Measurements from ENCODE around the gene GCLC.
"Not testable (repeated sequence)": the region's sequence is repeated elsewhere in the genome, so short reads cannot be mapped to it uniquely, and the experiment has no call there.

GCLC gene

GRCh38 chr6:53492860-53493634 is 51.9 kb downstream of the GCLC start:
- DNase-seq (ENCODE audit: low read depth) = no peak

DNA sequence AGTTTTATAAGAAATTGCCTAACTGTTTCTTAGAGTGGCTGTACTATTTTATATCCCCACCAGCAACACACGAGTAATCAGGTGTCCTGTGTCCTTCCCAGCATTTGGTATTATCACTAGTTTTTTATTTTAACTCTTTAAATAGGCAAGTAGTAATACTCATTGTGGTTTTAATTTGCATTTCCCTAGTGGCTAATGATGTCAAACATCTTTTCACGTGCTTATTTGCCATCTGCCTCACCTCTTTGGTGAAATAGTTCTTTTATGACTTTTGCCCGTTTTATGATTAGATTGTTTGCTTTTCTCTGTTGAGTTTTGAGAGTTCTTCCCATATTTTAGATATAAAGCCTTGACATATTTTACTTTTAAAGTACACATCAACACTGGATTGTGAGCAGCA is 57.8 kb downstream of the GCLC start:
- DNase-seq (ENCODE audit: low read depth) = no peak

GRCh38 chr6:53486679-53487078 is 58.2 kb downstream of the GCLC start:
- no peak for DNase-seq (ENCODE audit: low read depth)

DNA sequence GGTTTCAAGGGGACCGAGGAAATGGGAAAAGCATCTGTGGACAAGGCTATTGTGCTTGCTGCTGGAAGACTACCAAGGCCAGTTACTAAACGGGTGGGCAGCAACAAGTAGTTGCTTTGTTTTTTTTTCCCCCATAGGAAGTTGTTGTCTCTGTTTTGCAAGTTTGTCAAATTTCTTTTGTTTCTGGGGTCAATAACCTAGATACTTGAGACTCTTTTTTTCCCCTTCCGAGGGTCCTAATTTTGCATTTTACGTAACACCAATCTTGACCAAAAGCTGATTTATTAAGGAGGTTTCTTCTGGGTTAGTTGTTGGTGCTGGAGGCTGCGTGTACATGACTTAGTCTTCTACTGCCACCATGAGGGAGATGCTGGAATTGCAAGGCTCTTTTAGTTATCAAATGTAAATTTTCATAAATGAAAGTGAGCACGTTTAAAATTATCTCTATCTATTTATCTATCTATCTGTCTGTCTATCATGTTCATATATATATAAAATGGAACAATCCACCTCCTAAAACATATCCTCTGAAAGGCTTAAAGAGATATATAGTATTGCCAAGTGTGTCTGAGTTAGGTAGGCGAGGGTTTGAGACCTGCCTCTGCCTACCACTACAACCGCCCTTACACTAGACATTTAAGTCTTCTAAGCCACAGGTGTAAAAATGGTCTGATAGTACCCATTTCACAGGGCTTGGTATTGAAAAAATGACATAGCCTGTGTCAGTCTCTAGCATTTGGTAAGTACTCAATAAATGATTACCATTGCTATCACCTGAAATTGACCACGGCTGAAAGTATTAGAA is 60.2 kb downstream of the GCLC start:
- DNase-seq (ENCODE audit: low read depth) = peak; percentile 54

DNA sequence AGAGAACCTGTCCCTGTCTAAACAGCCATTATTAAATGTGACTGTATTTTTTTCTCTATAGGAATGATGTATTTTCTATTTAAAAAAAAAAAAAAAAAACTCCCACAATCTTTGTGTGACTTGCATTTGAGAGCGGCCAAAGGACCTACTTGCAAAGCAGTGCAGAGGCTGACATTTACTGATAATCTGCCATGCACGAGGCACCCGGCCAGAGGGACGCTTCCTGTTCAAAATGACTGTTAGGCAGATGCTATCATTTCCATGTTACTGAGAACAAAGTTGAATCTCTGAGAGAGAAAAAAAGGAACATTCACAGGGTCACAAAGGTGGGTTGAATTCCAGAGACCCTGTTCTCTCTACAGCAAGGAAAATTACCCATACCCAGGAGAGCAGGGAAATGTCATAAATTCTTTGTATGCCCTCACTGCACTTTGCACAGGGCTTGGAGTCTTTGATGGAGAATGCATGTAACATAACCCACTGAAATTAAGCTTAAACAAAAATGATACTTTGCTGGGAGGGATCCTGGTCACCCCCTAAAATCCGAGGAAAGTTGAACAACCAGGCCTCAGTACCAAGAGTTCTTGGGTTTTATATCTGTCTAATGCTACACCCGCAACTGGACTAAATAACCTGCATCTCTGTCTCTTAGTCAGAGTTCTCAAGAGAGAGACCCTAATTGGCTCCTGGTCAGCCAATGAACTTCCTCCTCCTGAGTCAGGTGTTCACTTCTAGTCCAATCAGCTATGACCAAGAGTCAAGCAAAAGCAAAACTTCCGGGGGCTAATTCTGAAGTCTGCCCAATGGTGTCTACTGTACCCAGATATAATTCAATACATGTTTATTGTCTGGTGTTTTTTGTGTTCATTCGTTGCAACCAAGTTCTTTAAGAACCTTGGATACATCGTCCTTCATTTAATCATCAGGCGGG is 61.2 kb downstream of the GCLC start:
- DNase-seq (ENCODE audit: low read depth) = no peak

- DNase-seq (ENCODE audit: low read depth) = no peak
Measured at GRCh38 chr6:53481323-53481722, 63.6 kb downstream of the GCLC start.

- DNase-seq (ENCODE audit: low read depth) = not testable (repeated sequence)
Measured at GRCh38 chr6:53480774-53481173, 64.1 kb downstream of the GCLC start.

DNA sequence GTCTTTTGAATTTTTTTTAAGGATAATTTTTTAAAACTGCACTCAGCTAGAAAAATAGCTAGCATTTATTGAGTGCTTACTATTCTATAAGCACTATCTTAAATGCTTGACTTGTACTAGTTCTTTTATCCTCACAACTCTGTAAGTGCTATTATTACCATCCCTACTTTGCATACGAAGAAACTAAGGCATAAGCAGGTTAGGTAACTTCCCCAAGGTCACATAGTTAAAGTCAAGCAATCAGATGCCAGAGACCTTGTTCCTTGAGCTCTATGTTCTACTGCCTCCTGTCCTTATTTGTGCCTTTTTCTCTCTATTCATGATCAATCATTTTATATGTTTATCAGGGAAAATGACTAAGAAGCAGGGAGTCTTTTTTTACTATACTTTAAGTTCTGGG is 65.0 kb downstream of the GCLC start:
- no peak for DNase-seq (ENCODE audit: low read depth)

- DNase-seq (ENCODE audit: low read depth) = no peak
Measured at GRCh38 chr6:53476964-53477363, 67.9 kb downstream of the GCLC start.

- no peak for DNase-seq (ENCODE audit: low read depth)
Measured at GRCh38 chr6:53474010-53474409, 70.9 kb downstream of the GCLC start.

DNA sequence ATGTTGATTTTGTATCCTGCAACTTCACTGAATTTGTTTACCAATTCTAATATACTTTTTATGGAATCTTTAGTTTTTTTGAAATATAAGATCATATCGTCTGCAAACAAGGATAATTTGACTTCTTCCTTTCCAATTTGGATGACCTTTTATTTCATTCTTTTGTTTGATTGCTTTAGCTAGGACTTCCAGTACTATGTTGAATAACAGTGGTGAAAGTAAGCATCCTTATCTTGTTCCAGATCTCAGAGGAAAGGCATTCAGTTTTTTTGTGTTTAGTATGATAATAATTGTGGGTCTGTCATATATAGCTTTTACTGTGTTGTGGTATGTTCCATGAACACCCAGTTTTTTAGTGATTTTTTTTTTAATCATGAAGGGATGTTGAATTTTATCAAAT is 75.7 kb downstream of the GCLC start:
- no peak for DNase-seq (ENCODE audit: low read depth)

DNA sequence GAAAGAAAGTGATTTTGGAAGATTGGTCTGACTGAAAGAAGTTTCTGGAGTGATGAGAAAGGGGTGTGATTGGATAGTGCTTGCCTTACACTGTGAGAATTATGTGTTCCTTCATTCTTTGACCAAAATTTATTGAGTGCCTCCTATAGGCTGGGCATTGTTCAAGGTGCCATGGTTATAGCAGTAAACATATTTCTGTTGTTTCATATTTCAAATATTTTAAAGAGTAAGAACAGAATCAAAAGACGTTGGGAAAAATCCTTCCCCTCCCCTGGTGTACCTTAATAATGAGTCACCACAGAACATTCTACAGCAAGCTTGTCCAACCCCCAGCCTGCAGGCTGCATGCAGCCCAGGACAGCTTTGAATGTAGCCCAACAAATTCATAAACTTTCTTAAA is 78.6 kb downstream of the GCLC start:
- no peak for DNase-seq (ENCODE audit: low read depth)

GRCh38 chr6:53465732-53466131 is 79.2 kb downstream of the GCLC start:
- DNase-seq (ENCODE audit: low read depth) = no peak

DNA sequence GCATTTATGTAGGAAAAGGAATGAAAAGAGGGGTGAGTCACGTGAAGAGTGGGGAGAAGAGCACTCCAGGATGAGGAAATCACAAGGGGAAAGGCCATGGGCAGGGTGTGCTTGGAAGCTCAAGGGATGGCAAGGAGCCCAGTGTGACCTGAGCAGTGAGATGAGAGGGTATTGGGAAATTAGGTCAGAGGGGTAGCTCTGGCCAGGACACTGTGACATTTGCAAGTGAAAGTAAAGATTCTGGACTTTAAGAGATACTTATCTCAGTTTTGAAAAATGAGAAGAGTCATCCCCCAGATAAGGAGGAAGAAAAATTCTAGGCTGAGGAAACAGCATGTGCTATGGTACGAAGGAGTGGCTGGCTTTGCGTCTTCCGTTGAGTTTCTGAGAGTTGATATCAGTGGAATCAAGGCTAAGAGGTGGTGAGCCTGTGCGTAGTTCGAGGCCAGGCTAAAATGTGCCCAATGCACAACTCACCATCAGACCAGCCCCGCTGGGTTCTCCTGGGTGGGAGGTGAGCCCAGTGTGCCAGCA is 79.9 kb downstream of the GCLC start:
- DNase-seq (ENCODE audit: low read depth) = no peak

GRCh38 chr6:53464483-53464882 is 80.4 kb downstream of the GCLC start:
- no peak for DNase-seq (ENCODE audit: low read depth)

DNA sequence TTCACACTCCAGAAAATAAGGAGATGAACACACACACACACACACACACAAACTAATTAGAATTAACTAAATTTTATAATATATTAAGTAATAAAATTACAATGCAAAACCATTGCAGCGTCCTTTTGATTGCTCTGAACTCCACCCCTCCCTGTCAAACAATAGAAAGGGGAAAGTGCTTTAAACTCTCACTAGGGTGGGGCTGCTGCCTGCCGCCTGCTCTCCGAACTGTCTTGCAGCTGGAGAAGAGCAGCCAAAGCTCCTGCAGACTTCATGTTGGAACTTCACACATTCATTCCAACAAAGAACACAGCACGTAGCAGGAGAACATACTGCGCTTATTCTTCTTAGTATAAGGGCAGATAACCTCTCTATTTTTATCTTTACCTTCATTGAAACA is 83.2 kb downstream of the GCLC start:
- no peak for DNase-seq (ENCODE audit: low read depth)

DNA sequence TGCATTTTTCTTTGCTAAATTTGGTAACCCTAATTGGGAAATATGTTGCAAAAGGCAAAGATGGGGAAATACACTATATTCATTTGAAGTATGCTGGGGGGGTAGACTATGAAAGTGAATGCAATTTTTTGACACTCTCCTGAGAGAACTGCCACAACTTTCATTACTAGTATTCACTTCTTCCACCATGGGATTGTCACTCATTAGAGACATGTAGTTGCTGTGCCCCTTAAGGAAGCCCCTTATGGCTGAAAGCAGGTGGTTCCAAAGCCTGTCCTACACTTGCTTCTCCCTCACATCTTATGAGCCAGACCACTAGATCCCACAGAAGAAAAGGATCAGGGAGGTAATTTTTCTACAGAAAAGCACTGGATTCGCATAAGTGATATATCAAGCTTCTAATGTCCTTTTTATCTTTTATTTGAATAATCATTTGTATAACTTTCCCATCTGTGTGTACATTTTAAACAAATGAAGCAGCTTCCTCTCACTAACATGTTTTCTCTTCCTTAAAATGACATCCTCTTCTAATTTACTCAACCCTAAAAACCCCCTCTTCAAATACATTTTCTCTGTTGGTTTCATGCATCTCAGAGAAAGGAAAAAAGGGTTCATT is 83.8 kb downstream of the GCLC start:
- DNase-seq (ENCODE audit: low read depth) = no peak

DNA sequence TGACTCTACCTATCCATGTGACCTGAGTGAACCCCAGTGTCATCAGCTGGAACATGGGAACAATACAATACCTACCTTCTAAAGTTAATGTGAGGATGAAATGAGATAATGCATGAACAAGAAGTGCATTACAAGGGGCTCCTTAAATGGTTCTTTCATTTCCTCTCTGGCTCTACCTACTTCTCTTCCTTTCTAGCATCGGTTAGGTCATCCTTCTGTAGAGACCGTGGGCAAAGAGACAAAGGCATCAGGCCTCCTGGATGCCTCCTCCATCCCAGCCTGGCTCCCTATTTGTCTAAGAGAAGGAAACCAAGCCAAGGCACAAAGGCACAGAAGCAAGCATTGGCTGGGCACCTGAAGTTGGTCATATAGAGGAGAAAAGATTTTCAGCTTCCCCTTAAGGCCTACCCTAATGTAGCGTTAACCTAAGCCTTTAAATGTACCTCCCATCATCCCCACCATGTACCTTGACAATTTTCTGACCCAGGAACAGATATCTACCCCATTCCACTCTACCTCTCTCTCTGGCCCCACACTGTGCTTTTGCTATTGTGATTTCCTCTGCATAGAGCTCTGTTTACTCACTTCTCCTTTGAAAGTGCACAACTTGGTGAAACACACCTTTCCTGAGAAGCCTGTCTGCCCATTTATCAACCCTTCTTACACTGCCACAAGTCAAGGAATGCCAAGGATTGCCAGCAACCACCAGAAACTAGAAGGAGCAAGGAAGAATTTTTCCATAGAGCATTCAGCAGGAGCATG is 86.6 kb downstream of the GCLC start:
- no peak for DNase-seq (ENCODE audit: low read depth)

DNA sequence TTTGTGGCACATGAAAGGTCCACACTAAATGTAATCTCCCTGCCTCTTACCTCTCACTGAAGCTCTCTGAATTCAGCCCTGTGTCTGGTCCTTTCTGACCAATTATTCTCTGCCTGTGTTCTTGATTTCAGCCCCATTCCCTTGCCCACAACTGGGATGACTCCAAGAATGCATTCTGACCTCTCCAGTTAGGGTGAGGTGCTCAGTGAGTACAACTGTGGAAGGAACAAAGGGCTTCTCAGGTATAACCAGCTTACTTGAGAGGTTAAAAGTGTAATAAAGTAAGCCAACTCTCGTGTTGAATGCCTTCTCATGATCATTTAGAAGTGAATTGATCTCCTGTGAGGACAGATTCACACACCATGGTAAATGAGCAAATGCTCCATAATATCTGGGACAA is 88.1 kb downstream of the GCLC start:
- no peak for DNase-seq (ENCODE audit: low read depth)

- DNase-seq (ENCODE audit: low read depth) = no peak
Measured at GRCh38 chr6:53455678-53456077, 89.2 kb downstream of the GCLC start.

DNA sequence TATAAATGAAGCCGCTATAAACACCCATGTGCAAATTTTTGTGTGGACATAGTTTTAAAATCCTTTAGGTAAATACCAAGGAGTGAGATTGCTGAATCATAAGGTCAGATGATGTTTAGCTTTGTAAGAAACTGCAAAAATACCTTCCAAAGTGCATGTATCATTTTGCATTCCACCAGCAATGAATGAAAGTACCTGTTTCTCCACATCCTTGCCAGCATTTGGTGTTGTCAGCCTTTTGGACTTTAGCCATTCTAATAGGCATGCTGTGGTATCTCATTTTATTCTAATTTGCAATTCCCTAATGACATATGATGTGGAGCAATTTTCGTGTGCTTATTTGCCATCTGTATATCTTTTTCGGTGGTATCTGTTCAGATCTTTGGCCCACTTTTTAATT is 93.7 kb downstream of the GCLC start:
- DNase-seq (ENCODE audit: low read depth) = no peak

All from stimulated activated CD4-positive, alpha-beta T cell treated with anti-CD3 and anti-CD28 coated beads, Interleukin-2, amount 100 ng/mL, for 4 hours (primary cell).